ENCODE results near the gene CLCA2.

- TF ChIP-seq POLR2AphosphoS5 (IDR thresholded peaks at IDR 0.05; ENCODE audit: low read depth, low read length) = no peak
- TF ChIP-seq REST (IDR thresholded peaks at IDR 0.05; ENCODE audit: insufficient read depth in 1 of 2, low read depth in 2 of 2, low read length in 2 of 2) = no peak
- TF ChIP-seq SIN3A (IDR thresholded peaks at IDR 0.05; ENCODE audit: borderline replicate concordance, insufficient read depth, low read length) = no peak
- TF ChIP-seq TAF1 (IDR thresholded peaks at IDR 0.05; ENCODE audit: borderline replicate concordance, insufficient read depth, low read length) = no peak
- TF ChIP-seq FOXP2 (optimal IDR thresholded peaks at IDR 0.05; ENCODE audit: borderline replicate concordance, extremely low read depth, extremely low read length, insufficient read depth) = no peak
These were observed 42.3 kb downstream of the CLCA2 start for GRCh38 chr1:86466109-86466844.

Measured in PFSK-1 (cell line).